GM15510 (cell line): ENCODE measurements around the gene ELOVL1.

Experiments
- POLR2A ChIP-seq: IDR thresholded peaks from 3 replicates; pipeline ENCODE4 v1.6.1; 2011; ENCODE audit warnings: borderline replicate concordance; ENCODE audit not compliant: insufficient read length; ENCODE audit errors: extremely low read depth

ELOVL1 gene

GRCh38 chr1:43367904-43368645 lies at the start of gene ELOVL1:
TSS of gene ELOVL1 (minus strand) at chr1:43368011. CDS start at chr1:43365609, 2,402 bp downstream.
- peak; percentile 92 for TF ChIP-seq POLR2A

GRCh38 chr1:43415901-43416300 lies 48.1 kb upstream of the ELOVL1 start:
- no peak for TF ChIP-seq POLR2A

- TF ChIP-seq POLR2A = no peak
Observed at GRCh38 chr1:43414634-43415223, 46.9 kb upstream of the ELOVL1 start.

- no peak for TF ChIP-seq POLR2A
Observed at GRCh38 chr1:43410571-43410970, 42.8 kb upstream of the ELOVL1 start.

GRCh38 chr1:43405876-43406234 lies 38.0 kb upstream of the ELOVL1 start:
- no peak for TF ChIP-seq POLR2A

GRCh38 chr1:43405219-43405875 lies 37.5 kb upstream of the ELOVL1 start:
- TF ChIP-seq POLR2A = no peak

GRCh38 chr1:43404353-43404752 lies 36.5 kb upstream of the ELOVL1 start:
- no peak for TF ChIP-seq POLR2A

GRCh38 chr1:43402089-43402865 lies 34.5 kb upstream of the ELOVL1 start:
- TF ChIP-seq POLR2A = no peak

- TF ChIP-seq POLR2A = no peak
Observed at GRCh38 chr1:43398227-43398626, 30.4 kb upstream of the ELOVL1 start.

GRCh38 chr1:43396059-43396458 lies 28.2 kb upstream of the ELOVL1 start:
- TF ChIP-seq POLR2A = no peak

- TF ChIP-seq POLR2A = no peak
Observed at GRCh38 chr1:43395523-43395922, 27.7 kb upstream of the ELOVL1 start.

GRCh38 chr1:43392702-43393101 lies 24.9 kb upstream of the ELOVL1 start:
- TF ChIP-seq POLR2A = no peak

GRCh38 chr1:43389326-43390313 lies 21.8 kb upstream of the ELOVL1 start, which contains the start of the genes MED8 and SZT2:
TSS of gene MED8 (minus strand) at chr1:43389800. CDS start at chr1:43389764, 36 bp downstream.
TSS of gene SZT2 (plus strand) at chr1:43389899. CDS start at chr1:43389969, 70 bp downstream.
- TF ChIP-seq POLR2A = peak; percentile 86

GRCh38 chr1:43388613-43389012 lies 20.8 kb upstream of the ELOVL1 start:
- TF ChIP-seq POLR2A = no peak
